ENCODE measurements around the gene HDHD2.

The HDHD2 gene

DNA sequence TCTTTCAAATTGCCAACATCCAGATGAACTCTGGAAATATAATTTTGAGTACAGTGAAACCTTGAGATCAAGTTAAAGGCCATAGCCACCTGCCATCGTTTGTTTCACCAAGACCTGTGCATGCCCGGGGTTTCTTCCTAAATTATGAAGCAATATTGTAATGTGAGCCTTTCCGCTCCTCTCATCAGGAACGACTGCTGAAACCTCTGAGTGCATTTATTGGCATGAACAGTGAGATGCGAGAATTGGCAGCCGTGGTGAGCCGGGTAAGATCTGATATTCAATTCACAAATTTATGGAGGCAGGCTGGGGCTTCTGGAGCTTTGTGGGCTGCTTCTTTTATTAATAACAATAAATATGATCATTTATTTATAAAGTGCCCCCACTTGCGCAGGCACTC, 87.2 kb downstream of the HDHD2 start:
- TF ChIP-seq, protein P1, sequence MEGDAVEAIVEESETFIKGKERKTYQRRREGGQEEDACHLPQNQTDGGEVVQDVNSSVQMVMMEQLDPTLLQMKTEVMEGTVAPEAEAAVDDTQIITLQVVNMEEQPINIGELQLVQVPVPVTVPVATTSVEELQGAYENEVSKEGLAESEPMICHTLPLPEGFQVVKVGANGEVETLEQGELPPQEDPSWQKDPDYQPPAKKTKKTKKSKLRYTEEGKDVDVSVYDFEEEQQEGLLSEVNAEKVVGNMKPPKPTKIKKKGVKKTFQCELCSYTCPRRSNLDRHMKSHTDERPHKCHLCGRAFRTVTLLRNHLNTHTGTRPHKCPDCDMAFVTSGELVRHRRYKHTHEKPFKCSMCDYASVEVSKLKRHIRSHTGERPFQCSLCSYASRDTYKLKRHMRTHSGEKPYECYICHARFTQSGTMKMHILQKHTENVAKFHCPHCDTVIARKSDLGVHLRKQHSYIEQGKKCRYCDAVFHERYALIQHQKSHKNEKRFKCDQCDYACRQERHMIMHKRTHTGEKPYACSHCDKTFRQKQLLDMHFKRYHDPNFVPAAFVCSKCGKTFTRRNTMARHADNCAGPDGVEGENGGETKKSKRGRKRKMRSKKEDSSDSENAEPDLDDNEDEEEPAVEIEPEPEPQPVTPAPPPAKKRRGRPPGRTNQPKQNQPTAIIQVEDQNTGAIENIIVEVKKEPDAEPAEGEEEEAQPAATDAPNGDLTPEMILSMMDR (conservative IDR thresholded peaks at IDR 0.05; ENCODE audit: low read length), result no peak
- TF ChIP-seq EZH2phosphoT487 (IDR thresholded peaks at IDR 0.05; ENCODE audit: borderline replicate concordance), result no peak
- Histone ChIP-seq H3K9me3 (ENCODE audit: insufficient read depth, low read depth, low read length) (no peaks in the 10 kb centered on the region), H3K36me3 (ENCODE audit: insufficient read depth, low read length) (no peaks in the 10 kb centered on the region), H3K4me3 (ENCODE audit: low read length, poor library complexity, severe bottlenecking) (no peak overlapping the region), H3K9me2 (replicated peaks; ENCODE audit: low read depth, low read length) (no peaks in the 10 kb centered on the region), H3K4me1 (ENCODE audit: insufficient read depth, low read length, poor library complexity, severe bottlenecking) (peaks cover 2% of the 10 kb centered on the region), H4K20me1 (ENCODE audit: insufficient read depth, low read length, poor library complexity, severe bottlenecking) (no peaks in the 10 kb centered on the region), H3K4me2 (ENCODE audit: low read depth, low read length, poor library complexity, severe bottlenecking) (no peak overlapping the region), H3K79me2 (ENCODE audit: insufficient read depth, low read length) (no peaks in the 10 kb centered on the region), H3F3A (ENCODE audit: low read depth) (no peaks in the 10 kb centered on the region), H2AFZ (ENCODE audit: low read length) (no peak overlapping the region), H3K27me3 (ENCODE audit: insufficient read depth, low read length, poor library complexity, severe bottlenecking) (no peaks in the 10 kb centered on the region), H3K9ac (ENCODE audit: low read depth, low read length, poor library complexity, severe bottlenecking) (no peak overlapping the region)

DNA sequence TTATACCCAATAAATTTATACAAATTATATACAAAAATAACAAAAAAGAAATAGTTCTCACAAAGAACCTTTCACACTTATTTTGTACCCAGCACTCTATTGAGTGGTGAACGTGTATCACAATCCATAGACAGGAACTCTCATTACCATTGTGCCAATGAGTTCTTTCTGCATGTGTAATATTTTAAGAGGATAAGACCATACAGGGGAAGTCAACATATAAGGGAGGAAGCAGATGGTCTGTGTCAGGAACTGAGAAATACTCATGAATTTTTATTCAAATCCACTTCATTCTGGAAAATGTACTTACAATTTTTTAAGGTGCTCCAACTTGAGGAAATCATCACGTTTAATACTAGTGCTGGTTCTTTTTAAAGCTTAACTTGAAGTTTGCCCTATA, 87.8 kb downstream of the HDHD2 start:
- no peaks in the 10 kb centered on the region for H4K20me1 ChIP-seq (ENCODE audit: insufficient read depth, low read length, poor library complexity, severe bottlenecking)
- no peaks in the 10 kb centered on the region for H3F3A ChIP-seq (ENCODE audit: low read depth)
- no peak overlapping the region for H3K4me2 ChIP-seq (ENCODE audit: low read depth, low read length, poor library complexity, severe bottlenecking)

More for the DNA sequence above, 87.8 kb downstream of the HDHD2 start:
- Histone ChIP-seq H3K27me3 (ENCODE audit: insufficient read depth, low read length, poor library complexity, severe bottlenecking) (no peaks in the 10 kb centered on the region), H2AFZ (ENCODE audit: low read length) (no peak overlapping the region), H3K9ac (ENCODE audit: low read depth, low read length, poor library complexity, severe bottlenecking) (no peak overlapping the region), H3K36me3 (ENCODE audit: insufficient read depth, low read length) (no peaks in the 10 kb centered on the region), H3K79me2 (ENCODE audit: insufficient read depth, low read length) (no peaks in the 10 kb centered on the region), H3K4me3 (ENCODE audit: low read length, poor library complexity, severe bottlenecking) (no peak overlapping the region), H3K4me1 (ENCODE audit: insufficient read depth, low read length, poor library complexity, severe bottlenecking) (peaks cover 2% of the 10 kb centered on the region), H3K9me2 (replicated peaks; ENCODE audit: low read depth, low read length) (no peaks in the 10 kb centered on the region), H3K9me3 (ENCODE audit: insufficient read depth, low read depth, low read length) (no peaks in the 10 kb centered on the region)
- TF ChIP-seq, protein P1 (conservative IDR thresholded peaks at IDR 0.05; ENCODE audit: low read length), result no peak
- no peak for TF ChIP-seq EZH2phosphoT487 (IDR thresholded peaks at IDR 0.05; ENCODE audit: borderline replicate concordance)
